HCT116 (cell line): ENCODE measurements around the gene LYPD3. TPM values are rescaled to one million over a fixed set of nuclear protein-coding genes. Genes with fewer than 3 reads are reported as not detected.

ENCODE experiments used
- total RNA-seq: library from RNA; stranded (reverse); gene quantifications from one replicate; pipeline ENCODE4 v1.2.1, GENCODE V29; 2021; ENCODE audit not compliant: unreplicated experiment

LYPD3 gene
- total RNA-seq, 1 experiment from 2014 or later: 3.6 TPM

Other genes with a start within 250 kb of the LYPD3 start
- gene PSG9, start 196.1 kb downstream of the LYPD3 start, total RNA-seq: not detected
- gene CD177, start 111.9 kb downstream of the LYPD3 start, total RNA-seq: not detected
- gene TEX101, start 50.7 kb downstream of the LYPD3 start, total RNA-seq: not detected
- gene PHLDB3, start 39.1 kb upstream of the LYPD3 start, total RNA-seq: 15.5 TPM
- 64.3 TPM for gene ETHE1, start 61.6 kb upstream of the LYPD3 start, total RNA-seq
- gene ZNF575, start 67.6 kb upstream of the LYPD3 start, total RNA-seq: 1.9 TPM
- 37.4 TPM for gene XRCC1, start 109.9 kb upstream of the LYPD3 start, total RNA-seq
- gene PINLYP, start 110.2 kb upstream of the LYPD3 start, total RNA-seq: 0.17 TPM
- gene IRGQ, start 130.5 kb upstream of the LYPD3 start, total RNA-seq: 14.6 TPM
- gene ZNF576, start 131.0 kb upstream of the LYPD3 start, total RNA-seq: 11.2 TPM
- gene SRRM5, start 146.5 kb upstream of the LYPD3 start, total RNA-seq: not detected
- 39.6 TPM for gene ZNF428, start 154.0 kb upstream of the LYPD3 start, total RNA-seq
- gene CADM4, start 174.2 kb upstream of the LYPD3 start, total RNA-seq: 28.7 TPM
- gene PLAUR, start 204.6 kb upstream of the LYPD3 start, total RNA-seq: 98.1 TPM